Endodermal cell (in vitro differentiated cells): Measurements from ENCODE around the gene GPC6. TPM values are rescaled to one million over a fixed set of nuclear protein-coding genes. Genes with fewer than 3 reads are reported as not detected.
A peak's percentile ranks its signal among the peaks of the same experiment; 100 is the strongest.

Source experiments
- DNase-seq: peaks from one replicate; pipeline ENCODE4 v3.0.0-alpha.2; 2017
- H3K27ac ChIP-seq: 2 replicates; pipeline ENCODE4 v1.5.1; 2013; ENCODE audit warnings: mild to moderate bottlenecking, low read depth, low read length, moderate library complexity
- H3K27me3 ChIP-seq: 2 replicates; pipeline ENCODE4 v1.6.1; 2013; ENCODE audit warnings: mild to moderate bottlenecking, low read length, moderate library complexity; ENCODE audit not compliant: insufficient read depth, control insufficient read depth, poor library complexity, severe bottlenecking
- H3K36me3 ChIP-seq: 2 replicates; pipeline ENCODE4 v1.7.0; 2013; ENCODE audit warnings: mild to moderate bottlenecking, low read length, moderate library complexity; ENCODE audit not compliant: control insufficient read depth, insufficient read depth
- H3K4me1 ChIP-seq: one replicate; pipeline ENCODE4 v1.7.0; 2013; ENCODE audit warnings: low read length; ENCODE audit not compliant: control insufficient read depth, insufficient read depth
- H3K4me3 ChIP-seq: 2 replicates; pipeline ENCODE4 v1.5.1; 2013; ENCODE audit warnings: mild to moderate bottlenecking, low read length, moderate library complexity
- H3K9ac ChIP-seq: 2 replicates; pipeline ENCODE4 v1.6.1; 2013; ENCODE audit warnings: mild to moderate bottlenecking, low read length, moderate library complexity; ENCODE audit not compliant: poor library complexity, severe bottlenecking; ENCODE audit errors: extremely low read depth
- H3K9me3 ChIP-seq: 2 replicates; pipeline ENCODE4 v1.6.1; 2013; ENCODE audit warnings: mild to moderate bottlenecking, low read length, moderate library complexity; ENCODE audit not compliant: control insufficient read depth
- H3K27ac Mint-ChIP-seq: 2 replicates; pipeline ENCODE4 v1.8.0; 2020; ENCODE audit warnings: mixed read lengths
- H3K27me3 Mint-ChIP-seq: 2 replicates; pipeline ENCODE4 v1.8.0; 2021; ENCODE audit warnings: mild to moderate bottlenecking, mixed read lengths; ENCODE audit not compliant: insufficient read depth
- H3K36me3 Mint-ChIP-seq: 2 replicates; pipeline ENCODE4 v1.8.0; 2020; ENCODE audit warnings: low read depth, mixed read lengths
- H3K4me1 Mint-ChIP-seq: 2 replicates; pipeline ENCODE4 v1.8.0; 2020; ENCODE audit warnings: mixed read lengths
- H3K4me3 Mint-ChIP-seq: 2 replicates; pipeline ENCODE4 v1.8.0; 2020; ENCODE audit warnings: mild to moderate bottlenecking, moderate library complexity, mixed read lengths
- H3K9me3 Mint-ChIP-seq: 2 replicates; pipeline ENCODE4 v1.8.0; 2020; ENCODE audit warnings: mild to moderate bottlenecking, mixed read lengths
- WGBS, 2 experiments: methylation state at CpG; one replicate each; pipeline versions ENCODE4 v1.1.5 to v1.1.7; 2013; ENCODE audit warnings: missing lambda C conversion rate in 2 of 2, mixed read lengths in 1 of 2; ENCODE audit not compliant: insufficient coverage in 1 of 2, insufficient read length in 1 of 2; 5-methylcytosine and 5-hydroxymethylcytosine counted together
- total RNA-seq, 2 donors: library from RNA; stranded (reverse); fragmentation: NEBNext Ultra II Directional in 1 of 2; extraction: Animal tissue kit (Norgen Biotek cat#: 25700) in 1 of 2; gene quantifications; 2 replicates in 1 of 2; 3 replicates in 1 of 2; pipeline ENCODE4 v1.2.1, GENCODE V29; 2021
- TF ChIP-seq, protein P1 (sequence below): fragments of 200-600 bp; sonication (generic); conservative IDR thresholded peaks from 2 replicates; pipeline ENCODE4 v1.5.0; 2021; ENCODE audit warnings: antibody characterized with exemption, mild to moderate bottlenecking

The GPC6 gene
- total RNA-seq, 2 donors from 2014 or later, result 69.6 to 80.4 TPM

DNA sequence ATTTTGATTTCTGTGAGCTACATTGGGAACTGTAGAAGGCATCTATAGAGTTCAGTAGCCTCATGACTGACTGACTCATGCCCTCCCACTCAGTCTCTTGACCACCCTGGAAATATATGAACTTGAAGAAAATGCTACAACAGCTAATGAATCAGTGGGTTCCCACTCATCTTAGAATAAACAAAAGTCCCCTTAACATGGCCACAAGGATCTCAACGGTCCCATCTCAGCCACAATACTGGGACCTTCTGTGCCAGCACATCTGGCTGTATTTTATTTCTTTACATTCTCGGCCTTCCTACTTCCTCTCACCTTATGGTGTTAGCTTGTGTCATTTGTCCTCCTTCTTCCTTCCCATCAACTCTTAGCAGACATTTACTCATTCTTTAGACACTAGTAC lies 633.1 kb downstream of the GPC6 start:
- 92% methylated on average over 2 of the region's 2 CpGs for WGBS, 2 experiments
- Histone ChIP-seq H3K9ac (no peak overlapping the region), H3K27ac (no peak overlapping the region), H3K9me3 (no peaks in the 10 kb centered on the region), H3K27me3 (no peaks in the 10 kb centered on the region), H3K4me1 (peaks cover 6% of the 10 kb centered on the region), H3K36me3 (no peaks in the 10 kb centered on the region), H3K4me3 (no peak overlapping the region)
- Mint-ChIP-seq H3K4me1 (peaks cover 6% of the 10 kb centered on the region), H3K27me3 (no peaks in the 10 kb centered on the region), H3K4me3 (no peak overlapping the region), H3K9me3 (no peaks in the 10 kb centered on the region), H3K27ac (no peak overlapping the region), H3K36me3 (no peaks in the 10 kb centered on the region)
- no peak for DNase-seq
- TF ChIP-seq, protein P1, sequence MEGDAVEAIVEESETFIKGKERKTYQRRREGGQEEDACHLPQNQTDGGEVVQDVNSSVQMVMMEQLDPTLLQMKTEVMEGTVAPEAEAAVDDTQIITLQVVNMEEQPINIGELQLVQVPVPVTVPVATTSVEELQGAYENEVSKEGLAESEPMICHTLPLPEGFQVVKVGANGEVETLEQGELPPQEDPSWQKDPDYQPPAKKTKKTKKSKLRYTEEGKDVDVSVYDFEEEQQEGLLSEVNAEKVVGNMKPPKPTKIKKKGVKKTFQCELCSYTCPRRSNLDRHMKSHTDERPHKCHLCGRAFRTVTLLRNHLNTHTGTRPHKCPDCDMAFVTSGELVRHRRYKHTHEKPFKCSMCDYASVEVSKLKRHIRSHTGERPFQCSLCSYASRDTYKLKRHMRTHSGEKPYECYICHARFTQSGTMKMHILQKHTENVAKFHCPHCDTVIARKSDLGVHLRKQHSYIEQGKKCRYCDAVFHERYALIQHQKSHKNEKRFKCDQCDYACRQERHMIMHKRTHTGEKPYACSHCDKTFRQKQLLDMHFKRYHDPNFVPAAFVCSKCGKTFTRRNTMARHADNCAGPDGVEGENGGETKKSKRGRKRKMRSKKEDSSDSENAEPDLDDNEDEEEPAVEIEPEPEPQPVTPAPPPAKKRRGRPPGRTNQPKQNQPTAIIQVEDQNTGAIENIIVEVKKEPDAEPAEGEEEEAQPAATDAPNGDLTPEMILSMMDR, result no peak

- Mint-ChIP-seq H3K27me3 (no peaks in the 10 kb centered on the region), H3K4me3 (no peak overlapping the region), H3K9me3 (no peaks in the 10 kb centered on the region), H3K36me3 (peaks cover 3% of the 10 kb centered on the region), H3K4me1 (peaks cover 11% of the 10 kb centered on the region), H3K27ac (no peak overlapping the region)
- DNase-seq, result peak; percentile 49
- Histone ChIP-seq H3K4me1 (peaks cover 12% of the 10 kb centered on the region), H3K9ac (no peak overlapping the region), H3K36me3 (no peaks in the 10 kb centered on the region), H3K27ac (peak overlapping the region; percentile 16), H3K9me3 (no peaks in the 10 kb centered on the region), H3K27me3 (no peaks in the 10 kb centered on the region), H3K4me3 (no peak overlapping the region)
- TF ChIP-seq, protein P1, result no peak
- 60 to 81% methylated on average over 1 to 4 of the region's 4 CpGs for WGBS, 2 experiments
Measured at GRCh38 chr13:93861818-93862217, 635.2 kb downstream of the GPC6 start.

DNA sequence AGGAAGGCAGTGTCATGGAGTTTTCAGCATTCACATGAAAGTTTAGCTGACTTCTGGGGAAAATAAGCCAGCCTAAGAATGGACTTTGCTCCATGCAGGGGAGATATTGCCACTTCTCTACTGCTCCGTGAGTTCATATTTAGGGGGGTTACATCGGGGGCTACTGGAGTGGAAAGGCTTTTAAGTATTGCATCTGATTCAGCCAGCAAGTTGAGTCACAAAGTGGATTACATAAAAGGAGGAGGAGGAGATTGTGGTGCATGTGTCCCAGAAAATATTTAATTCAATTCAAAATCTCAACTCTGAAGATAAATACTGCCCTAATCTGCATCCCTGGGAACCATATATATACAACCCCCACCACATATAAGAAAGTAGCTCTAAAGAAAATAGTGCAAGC lies 635.7 kb downstream of the GPC6 start:
- DNase-seq, result no peak
- Histone ChIP-seq H3K9ac (no peak overlapping the region), H3K4me1 (peaks cover 12% of the 10 kb centered on the region), H3K9me3 (no peaks in the 10 kb centered on the region), H3K4me3 (no peak overlapping the region), H3K27ac (peak overlapping the region; percentile 16), H3K27me3 (no peaks in the 10 kb centered on the region), H3K36me3 (no peaks in the 10 kb centered on the region)
- H3K9me3 Mint-ChIP-seq, result no peaks in the 10 kb centered on the region
- H3K27ac Mint-ChIP-seq, result no peak overlapping the region
- H3K4me3 Mint-ChIP-seq, result no peak overlapping the region
- TF ChIP-seq, protein P1, result no peak
- peaks cover 11% of the 10 kb centered on the region for H3K4me1 Mint-ChIP-seq
- 90% methylated on average over 2 of the region's 2 CpGs; no CpG with 5 or more reads in 1 of the 2 experiments for WGBS, 2 experiments
- no peaks in the 10 kb centered on the region for H3K27me3 Mint-ChIP-seq
- peaks cover 3% of the 10 kb centered on the region for H3K36me3 Mint-ChIP-seq
